GM12875 (cell line): ENCODE results near the gene SAXO1.

Experiments used
- H3K4me3 ChIP-seq: one replicate; pipeline ENCODE4 v1.5.1; 2011; ENCODE audit warnings: low read depth, low read length, control low read depth
- TF ChIP-seq, protein P1 (sequence below): IDR thresholded peaks from 2 replicates; pipeline ENCODE4 v1.5.1; 2011; ENCODE audit warnings: low read depth, mild to moderate bottlenecking, control low read depth, inconsistent platforms, low read length, moderate library complexity, borderline replicate concordance; ENCODE audit not compliant: insufficient read depth

The SAXO1 gene

DNA sequence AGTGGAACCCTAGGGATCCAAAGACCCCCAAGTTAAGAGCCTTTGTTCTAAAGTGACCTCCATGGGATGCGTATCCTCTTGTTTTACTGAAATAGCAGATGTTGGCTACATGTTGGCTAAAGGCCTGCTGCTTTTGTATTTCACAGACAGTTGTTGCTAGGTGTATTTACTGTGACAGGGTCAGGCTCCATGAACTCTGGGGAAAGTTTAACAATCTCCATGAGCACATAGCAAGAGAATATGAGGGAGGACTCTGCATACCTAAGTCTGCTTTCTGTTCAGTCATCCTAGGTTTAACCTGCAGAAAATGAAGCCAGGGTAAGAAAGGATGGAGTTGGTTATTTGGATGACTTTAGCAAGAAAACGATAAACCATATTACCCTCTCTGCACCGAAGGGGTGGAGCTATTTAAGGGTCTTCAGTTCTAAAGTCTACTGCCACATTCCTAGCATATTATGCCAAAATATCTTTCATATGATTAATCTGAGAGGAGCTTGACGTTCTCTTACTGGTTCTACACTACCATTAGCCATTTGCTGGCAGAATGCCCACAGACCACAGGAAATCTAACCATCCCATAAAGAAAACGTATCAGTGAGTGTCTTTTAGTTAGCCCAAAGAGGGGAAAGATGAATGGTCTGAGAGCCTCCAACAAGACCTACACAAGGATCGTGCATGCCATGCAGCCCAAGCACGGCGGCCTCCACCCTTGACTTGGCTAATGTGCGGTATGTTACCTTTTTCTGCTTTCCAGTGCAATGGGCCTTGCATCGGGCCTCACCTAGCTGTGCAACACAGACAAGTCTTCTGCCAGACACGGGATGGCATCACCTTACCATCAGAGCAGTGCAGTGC is 127.8 kb downstream of the SAXO1 start:
- H3K4me3 ChIP-seq, result no peak overlapping the region
- TF ChIP-seq, protein P1, sequence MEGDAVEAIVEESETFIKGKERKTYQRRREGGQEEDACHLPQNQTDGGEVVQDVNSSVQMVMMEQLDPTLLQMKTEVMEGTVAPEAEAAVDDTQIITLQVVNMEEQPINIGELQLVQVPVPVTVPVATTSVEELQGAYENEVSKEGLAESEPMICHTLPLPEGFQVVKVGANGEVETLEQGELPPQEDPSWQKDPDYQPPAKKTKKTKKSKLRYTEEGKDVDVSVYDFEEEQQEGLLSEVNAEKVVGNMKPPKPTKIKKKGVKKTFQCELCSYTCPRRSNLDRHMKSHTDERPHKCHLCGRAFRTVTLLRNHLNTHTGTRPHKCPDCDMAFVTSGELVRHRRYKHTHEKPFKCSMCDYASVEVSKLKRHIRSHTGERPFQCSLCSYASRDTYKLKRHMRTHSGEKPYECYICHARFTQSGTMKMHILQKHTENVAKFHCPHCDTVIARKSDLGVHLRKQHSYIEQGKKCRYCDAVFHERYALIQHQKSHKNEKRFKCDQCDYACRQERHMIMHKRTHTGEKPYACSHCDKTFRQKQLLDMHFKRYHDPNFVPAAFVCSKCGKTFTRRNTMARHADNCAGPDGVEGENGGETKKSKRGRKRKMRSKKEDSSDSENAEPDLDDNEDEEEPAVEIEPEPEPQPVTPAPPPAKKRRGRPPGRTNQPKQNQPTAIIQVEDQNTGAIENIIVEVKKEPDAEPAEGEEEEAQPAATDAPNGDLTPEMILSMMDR, result no peak

DNA sequence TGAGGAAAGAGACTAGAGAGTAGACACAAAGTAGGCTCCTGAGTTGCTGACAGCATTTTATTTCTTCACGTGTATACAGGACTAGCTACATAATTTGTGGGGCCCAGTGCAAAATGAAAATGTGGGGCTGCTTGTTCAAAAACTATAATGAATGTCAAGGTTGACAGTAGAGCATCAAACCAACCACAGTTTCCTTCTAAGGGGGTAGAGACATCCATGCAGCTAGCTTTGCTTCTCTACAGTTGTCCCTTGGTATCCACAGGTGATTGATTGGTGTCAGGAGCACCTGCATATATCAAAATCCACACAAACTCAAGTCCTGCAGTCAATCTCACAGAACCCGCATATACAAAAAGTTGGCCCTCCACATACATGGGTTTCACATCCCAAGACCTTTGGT is 129.6 kb downstream of the SAXO1 start:
- TF ChIP-seq, protein P1, result no peak
- no peak overlapping the region for H3K4me3 ChIP-seq

DNA sequence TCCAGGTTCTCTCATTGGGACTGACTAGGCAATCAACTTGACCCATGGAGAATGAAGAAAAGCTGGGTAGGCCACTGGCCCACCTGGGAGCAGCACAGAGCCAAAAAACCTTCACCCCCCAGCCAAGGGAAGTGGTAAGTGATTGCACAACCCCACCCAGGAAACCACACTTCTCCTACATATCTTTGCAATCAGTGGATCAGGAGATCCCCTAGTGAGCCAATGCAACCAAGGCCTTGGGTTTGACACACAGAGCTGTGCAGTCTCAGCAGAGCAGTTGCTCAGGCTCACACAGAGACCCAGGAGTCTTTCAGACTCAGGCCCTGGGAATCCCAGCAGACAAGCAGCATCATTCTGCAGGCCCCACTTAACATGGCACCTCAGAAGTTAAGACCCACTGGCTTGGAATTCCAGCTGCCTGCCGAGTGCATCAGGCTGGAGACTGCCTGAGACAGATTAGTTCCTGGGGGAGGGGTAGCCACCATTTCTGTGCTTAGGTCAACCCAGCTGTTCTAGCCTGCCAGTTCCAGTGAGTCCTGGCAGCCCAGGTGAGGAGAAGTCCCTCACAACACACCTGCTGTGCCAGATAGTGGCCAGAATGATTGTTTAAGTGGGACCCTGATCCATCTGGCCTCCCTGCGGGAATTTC is 136.4 kb downstream of the SAXO1 start:
- no peak overlapping the region for H3K4me3 ChIP-seq
- TF ChIP-seq, protein P1, result no peak

DNA sequence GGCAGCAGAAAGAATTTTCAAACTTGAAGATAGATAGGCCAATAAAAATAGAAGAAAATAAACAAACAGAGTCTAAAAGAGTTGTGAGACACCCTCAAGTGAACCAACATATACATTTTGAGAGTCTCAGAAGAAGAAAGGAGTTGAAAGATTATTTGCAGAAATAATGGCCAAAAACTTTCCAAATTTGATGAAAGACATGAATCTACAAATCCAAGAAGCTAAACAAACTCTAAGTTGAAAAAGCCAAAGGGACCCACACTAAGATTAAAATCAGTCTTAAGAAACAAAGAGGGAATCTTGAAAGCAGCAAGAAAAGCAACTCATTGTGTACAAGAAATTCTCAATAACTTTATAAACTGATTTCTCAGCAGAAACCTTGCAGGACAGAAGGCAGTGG is 137.0 kb downstream of the SAXO1 start:
- TF ChIP-seq, protein P1, result no peak

DNA sequence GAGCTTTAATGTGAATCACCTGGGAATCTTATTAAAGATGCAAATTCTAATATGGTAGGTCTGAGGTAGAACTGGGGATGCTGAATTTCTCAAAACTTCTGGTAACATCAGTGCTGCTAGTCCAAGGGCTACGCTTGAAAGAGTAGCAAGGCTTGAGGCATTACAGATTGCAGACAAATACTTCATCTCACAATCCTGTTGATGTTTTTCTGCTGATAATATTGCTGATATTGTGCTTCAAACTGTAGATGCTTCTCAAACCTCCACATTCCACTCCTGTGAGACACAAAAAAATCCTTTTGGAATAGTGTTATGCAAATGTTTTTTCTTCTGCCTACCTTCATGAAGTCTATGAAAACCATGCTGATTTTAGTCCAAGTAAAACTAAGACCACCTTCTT is 139.5 kb downstream of the SAXO1 start:
- no peak overlapping the region for H3K4me3 ChIP-seq
- TF ChIP-seq, protein P1, result no peak

More for the DNA sequence above, 137.0 kb downstream of the SAXO1 start:
- H3K4me3 ChIP-seq, result no peak overlapping the region

DNA sequence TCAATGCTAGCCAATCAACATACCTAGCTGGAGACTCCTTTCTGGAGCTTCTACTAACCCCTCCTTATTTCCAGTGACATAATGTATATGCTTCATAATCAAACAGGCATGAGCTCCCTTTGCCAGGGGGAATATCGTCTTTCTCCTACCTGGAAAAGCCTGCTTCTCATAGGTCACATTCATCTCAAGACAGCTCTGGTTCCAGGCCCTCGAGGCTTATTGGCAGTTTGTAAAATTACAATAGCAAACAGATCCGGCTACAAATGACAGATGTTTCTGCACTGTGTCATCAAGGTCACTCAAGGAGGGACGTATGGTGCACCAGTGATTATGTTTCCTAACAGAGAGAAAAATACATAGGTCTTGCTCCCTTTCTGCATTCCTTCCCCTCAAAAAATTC is 140.0 kb downstream of the SAXO1 start:
- TF ChIP-seq, protein P1, result no peak
- H3K4me3 ChIP-seq, result no peak overlapping the region
